ENCODE measurements around the gene ADPRHL1.
A peak's percentile ranks its signal among the peaks of the same experiment; 100 is the strongest.
"Not testable (repeated sequence)": the region's sequence is repeated elsewhere in the genome, so short reads cannot be mapped to it uniquely, and the experiment has no call there.

ADPRHL1 gene

GRCh38 chr13:113454936-113455335, 1.6 kb upstream of the ADPRHL1 start:
- no peak for DNase-seq

- DNase-seq: no peak
These were observed 822 bp downstream of the ADPRHL1 start for GRCh38 chr13:113452466-113452865.

- DNase-seq: no peak
These were observed 1.3 kb downstream of the ADPRHL1 start for GRCh38 chr13:113451951-113452421.

GRCh38 chr13:113450861-113451620, 2.2 kb downstream of the ADPRHL1 start:
- peak; percentile 27 for DNase-seq

- DNase-seq: not testable (repeated sequence)
These were observed 2.9 kb downstream of the ADPRHL1 start for GRCh38 chr13:113450348-113450744.

GRCh38 chr13:113449693-113450347, 3.5 kb downstream of the ADPRHL1 start:
- DNase-seq: no peak

- DNase-seq: no peak
These were observed 4.2 kb downstream of the ADPRHL1 start for GRCh38 chr13:113448885-113449692.

GRCh38 chr13:113448545-113448884, 4.8 kb downstream of the ADPRHL1 start:
- DNase-seq: no peak

- DNase-seq: no peak
These were observed 5.7 kb downstream of the ADPRHL1 start for GRCh38 chr13:113447596-113447995.

- no peak for DNase-seq
These were observed 6.8 kb downstream of the ADPRHL1 start for GRCh38 chr13:113446488-113446854.

- DNase-seq: no peak
These were observed 7.3 kb downstream of the ADPRHL1 start for GRCh38 chr13:113445791-113446487.

GRCh38 chr13:113443991-113444390, 9.3 kb downstream of the ADPRHL1 start:
- DNase-seq: no peak

GRCh38 chr13:113442985-113443362, 10.3 kb downstream of the ADPRHL1 start:
- DNase-seq: no peak

- DNase-seq: no peak
These were observed 10.8 kb downstream of the ADPRHL1 start for GRCh38 chr13:113442354-113442984.

- no peak for DNase-seq
These were observed 11.6 kb downstream of the ADPRHL1 start for GRCh38 chr13:113441661-113442060.

- no peak for DNase-seq
These were observed 15.8 kb downstream of the ADPRHL1 start for GRCh38 chr13:113437408-113438010.

GRCh38 chr13:113436866-113437265, 16.4 kb downstream of the ADPRHL1 start:
- DNase-seq: not testable (repeated sequence)

- not testable (repeated sequence) for DNase-seq
These were observed 17.4 kb downstream of the ADPRHL1 start for GRCh38 chr13:113435907-113436306.

- DNase-seq: no peak
These were observed 19.8 kb downstream of the ADPRHL1 start for GRCh38 chr13:113433391-113433916.

- no peak for DNase-seq
These were observed 20.6 kb downstream of the ADPRHL1 start for GRCh38 chr13:113432506-113433270.

GRCh38 chr13:113431171-113431570, 22.1 kb downstream of the ADPRHL1 start:
- DNase-seq: no peak

Measured in fibroblast of upper back skin (primary cell).